ENCODE data around the gene NTM. TPM values are rescaled to one million over a fixed set of nuclear protein-coding genes. Genes with fewer than 3 reads are reported as not detected.

Gene NTM
- total and polyA plus RNA-seq, 8 donors, result 0.04 to 4.4 (median 0.50) TPM

- no peak for DNase-seq
- no peak overlapping the region for H3K4me3 ChIP-seq
- intact Hi-C loops (cut with DNase I), result no loop called here
- peak in 1 of 4 donors; percentile 44 for ATAC-seq
- no peak for TF ChIP-seq CTCF (IDR thresholded peaks at IDR 0.05)
- H3K27ac ChIP-seq, result no peak overlapping the region
- H3K27me3 ChIP-seq, result no peaks in the 10 kb centered on the region
- WGBS, 2 donors, result 37 to 40% methylated on average over 4 of the region's 4 CpGs
- FAIRE-seq, result no peak
- no peaks in the 10 kb centered on the region for H3K4me1 ChIP-seq
- H3K9me3 ChIP-seq, result no peaks in the 10 kb centered on the region
- no peaks in the 10 kb centered on the region for H3K36me3 ChIP-seq
These were observed 443.7 kb downstream of the NTM start for GRCh38 chr11:131814108-131814507.

GRCh38 chr11:131815590-131815989 is 445.2 kb downstream of the NTM start:
- intact Hi-C loops (cut with DNase I), result no loop called here
- no peak for TF ChIP-seq CTCF (IDR thresholded peaks at IDR 0.05)
- WGBS, 2 donors, result 32 to 39% methylated on average over 11 of the region's 11 CpGs
- DNase-seq (no peak), ATAC-seq (no peak), FAIRE-seq (no peak)
- H3K27me3 ChIP-seq, result no peaks in the 10 kb centered on the region
- H3K27ac ChIP-seq, result no peak overlapping the region
- H3K36me3 ChIP-seq, result no peaks in the 10 kb centered on the region
- no peak overlapping the region for H3K4me3 ChIP-seq
- H3K4me1 ChIP-seq, result no peaks in the 10 kb centered on the region
- no peaks in the 10 kb centered on the region for H3K9me3 ChIP-seq

GRCh38 chr11:131816051-131816450 is 445.6 kb downstream of the NTM start:
- 71 to 88% methylated on average over 5 of the region's 5 CpGs for WGBS, 2 donors
- FAIRE-seq (no peak), ATAC-seq (no peak), DNase-seq (no peak)
- no peak for TF ChIP-seq CTCF (IDR thresholded peaks at IDR 0.05)
- Histone ChIP-seq H3K36me3 (no peaks in the 10 kb centered on the region), H3K9me3 (no peaks in the 10 kb centered on the region), H3K4me1 (no peaks in the 10 kb centered on the region), H3K27ac (no peak overlapping the region), H3K4me3 (no peak overlapping the region), H3K27me3 (no peaks in the 10 kb centered on the region)
- intact Hi-C loops (cut with DNase I), result no loop called here

GRCh38 chr11:131817687-131818188 is 447.3 kb downstream of the NTM start:
- no peak for TF ChIP-seq CTCF (IDR thresholded peaks at IDR 0.05)
- no peaks in the 10 kb centered on the region for H3K36me3 ChIP-seq
- no peaks in the 10 kb centered on the region for H3K4me1 ChIP-seq
- DNase-seq (no peak), FAIRE-seq (no peak), ATAC-seq (no peak)
- no peaks in the 10 kb centered on the region for H3K27me3 ChIP-seq
- H3K4me3 ChIP-seq, result no peak overlapping the region
- no peak overlapping the region for H3K27ac ChIP-seq
- WGBS, 2 donors, result 77 to 90% methylated on average over 6 of the region's 6 CpGs
- intact Hi-C loops (cut with DNase I), result no loop called here
- H3K9me3 ChIP-seq, result no peaks in the 10 kb centered on the region

- Histone ChIP-seq H3K27me3 (no peaks in the 10 kb centered on the region), H3K9me3 (no peaks in the 10 kb centered on the region), H3K4me1 (no peaks in the 10 kb centered on the region), H3K36me3 (no peaks in the 10 kb centered on the region), H3K27ac (no peak overlapping the region), H3K4me3 (no peak overlapping the region)
- WGBS, 2 donors, result 78 to 90% methylated on average over 10 of the region's 10 CpGs
- no peak for DNase-seq
- no peak for FAIRE-seq
- no peak for ATAC-seq
- intact Hi-C loops (cut with DNase I), result no loop called here
- no peak for TF ChIP-seq CTCF (IDR thresholded peaks at IDR 0.05)
These were observed 449.4 kb downstream of the NTM start for GRCh38 chr11:131819865-131820264.
